Activated T-cell treated with anti-CD3 and anti-CD28 coated beads for 1 hour (primary cell): ENCODE data around the gene F12.

Experiments
- DNase-seq: peaks from one replicate; pipeline ENCODE4 v3.0.0-alpha.2; 2020; ENCODE audit warnings: low read depth

F12 gene

DNA sequence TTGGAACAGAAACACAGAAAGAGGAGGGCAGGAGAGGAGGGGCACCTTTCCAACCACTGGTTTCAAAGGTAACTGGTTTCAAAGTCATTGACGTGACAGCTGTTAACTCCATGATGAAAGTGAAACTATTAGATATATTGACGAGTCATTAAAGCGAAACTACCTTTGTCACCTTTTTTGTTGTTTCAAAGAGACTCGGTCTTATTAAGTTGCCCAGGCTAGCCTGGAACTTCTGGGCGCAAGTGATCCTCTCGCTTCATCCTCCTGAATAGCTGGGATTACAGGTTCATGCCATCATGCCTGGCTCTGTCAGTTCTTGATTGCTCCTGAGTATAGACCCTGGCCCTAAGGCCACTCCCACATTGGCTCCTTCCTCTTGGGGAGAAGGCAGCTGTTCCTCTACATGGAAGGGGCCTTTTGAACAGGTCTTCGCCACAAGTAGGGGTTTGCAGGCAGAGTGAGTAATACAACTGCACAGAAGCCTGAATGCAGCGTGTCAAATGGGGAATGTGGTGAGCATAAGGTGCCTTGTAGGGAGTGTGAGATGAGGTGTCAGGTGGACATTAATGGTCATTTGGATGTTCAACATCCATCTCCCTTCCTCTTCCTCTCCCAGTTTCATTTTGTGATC, 3.4 kb upstream of the F12 start:
- DNase-seq = no peak

DNA sequence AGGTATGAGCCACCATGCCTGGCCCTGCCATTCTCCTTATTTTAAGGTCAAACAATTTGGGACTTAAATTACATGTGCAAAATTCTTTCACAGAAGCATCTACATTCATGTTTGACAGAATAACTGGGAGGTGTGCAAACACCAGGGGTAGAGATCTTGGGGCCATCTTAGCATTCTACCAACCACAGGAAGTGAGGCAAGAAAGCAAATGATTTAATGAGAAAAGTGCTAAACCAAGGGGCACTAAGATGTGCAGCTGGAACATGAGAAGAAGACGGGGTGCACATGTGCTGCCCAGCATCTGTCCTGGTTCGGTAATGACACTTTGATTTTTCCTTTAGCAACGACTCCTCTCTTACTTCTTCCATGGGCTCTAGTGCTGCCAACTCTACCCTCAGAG, 1.2 kb upstream of the F12 start:
- DNase-seq = no peak

DNA sequence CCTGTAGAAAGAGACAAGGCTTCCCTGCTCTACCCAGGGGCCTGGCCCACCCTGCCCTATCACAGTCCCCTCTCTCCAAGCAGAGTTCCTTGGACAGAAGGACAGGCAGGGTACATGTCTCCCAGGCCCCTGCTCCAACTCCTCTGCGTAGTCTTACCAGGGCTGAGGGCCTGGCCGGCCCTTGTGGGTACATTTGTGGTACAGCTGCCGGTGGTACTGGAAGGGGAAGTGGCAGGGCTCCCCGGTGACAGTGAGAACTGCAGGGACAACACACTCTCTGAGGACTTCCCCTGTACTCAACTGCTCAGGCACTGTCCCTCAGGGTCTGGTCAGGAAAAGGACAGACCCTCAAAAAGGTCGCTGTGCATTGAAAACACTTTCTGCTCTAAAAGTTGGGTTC, 3.6 kb downstream of the F12 start:
- DNase-seq = no peak

DNA sequence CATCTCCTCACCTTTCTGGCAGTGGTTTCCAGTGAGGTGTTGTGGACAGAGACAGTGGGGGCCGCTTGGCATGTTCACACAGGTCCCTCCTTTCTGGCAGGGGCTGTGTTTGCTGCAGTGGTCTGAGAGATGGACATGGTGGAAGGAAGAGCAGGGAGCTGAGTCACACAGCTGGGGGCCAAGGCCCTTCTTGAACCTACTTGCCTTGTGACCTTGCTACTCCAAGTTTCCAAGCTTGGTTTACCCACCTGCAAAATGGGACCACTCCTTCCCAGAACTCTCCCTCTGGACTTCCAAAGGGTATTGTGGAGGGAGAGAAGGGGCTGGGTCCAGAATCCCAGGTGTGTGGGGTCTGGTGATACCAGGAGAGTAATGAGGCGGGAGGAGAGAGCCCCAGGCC, 4.1 kb downstream of the F12 start:
- no peak for DNase-seq

DNA sequence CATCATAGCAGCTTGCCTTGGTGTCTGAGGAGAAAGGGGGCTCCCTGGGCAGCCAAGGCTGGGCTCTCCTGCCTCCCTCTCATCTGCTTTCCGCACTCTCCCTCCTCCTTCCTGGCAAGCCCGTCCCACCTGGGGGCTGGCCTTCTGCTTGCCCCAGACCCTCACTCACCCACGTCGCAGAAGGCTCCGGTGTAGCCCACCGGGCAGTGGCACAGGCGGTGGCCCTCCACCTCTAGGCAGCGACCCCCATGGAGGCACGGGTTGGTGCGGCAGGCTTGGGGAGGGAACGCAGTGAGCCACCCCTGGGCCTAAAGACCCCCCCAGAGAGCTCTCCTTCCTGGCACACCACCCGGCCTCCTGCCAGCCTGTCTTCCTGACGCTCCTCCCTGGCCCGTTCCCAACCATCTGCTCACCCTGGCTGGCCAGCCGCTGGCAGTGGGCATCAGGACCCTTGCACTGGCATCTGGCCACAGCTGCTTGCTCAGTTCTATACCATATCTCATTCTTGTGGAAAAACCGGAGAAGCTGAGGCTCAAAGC, 4.7 kb downstream of the F12 start:
- no peak for DNase-seq

DNA sequence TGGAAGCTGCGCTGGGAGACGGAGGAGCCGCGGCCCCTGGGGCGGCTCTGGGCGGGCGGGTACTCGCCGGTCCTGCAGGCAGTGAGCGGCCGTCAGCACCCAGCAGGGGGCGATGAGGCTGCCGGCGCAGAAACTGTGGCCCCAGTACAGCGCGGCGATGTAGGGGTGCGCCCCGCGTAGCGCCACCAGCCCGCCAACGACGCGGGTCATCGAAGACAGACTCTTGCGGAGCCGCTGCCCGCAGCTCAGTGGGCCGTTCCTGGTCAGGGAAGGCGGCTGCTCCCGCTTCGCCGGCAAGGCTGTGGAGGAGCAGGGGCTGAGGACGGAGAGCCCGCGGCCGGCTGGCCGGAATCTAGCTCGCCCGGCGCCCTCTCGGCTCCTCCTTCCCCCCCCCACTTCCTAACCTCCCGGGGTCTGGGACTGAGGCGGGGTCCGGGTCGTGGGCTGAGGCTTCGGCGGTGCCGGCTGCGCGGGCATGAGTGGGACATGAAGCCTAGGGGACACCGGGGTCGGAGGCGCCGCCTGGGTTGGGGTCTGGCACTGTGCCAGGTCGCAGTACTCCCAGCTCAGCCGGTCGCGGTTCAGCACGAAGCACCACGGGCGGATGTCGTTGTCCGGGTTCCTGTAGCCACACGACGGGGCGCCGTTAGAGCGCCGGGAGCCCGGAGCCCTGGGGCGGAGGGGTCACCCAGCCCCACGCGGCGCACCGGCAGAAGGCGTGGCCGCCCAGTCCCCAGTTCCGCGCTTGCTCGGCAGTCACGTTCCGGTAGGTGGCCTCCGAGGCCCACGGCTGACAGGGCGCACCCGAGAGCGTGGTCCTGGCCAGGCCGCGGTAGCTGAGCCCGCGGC, 5.3 kb downstream of the F12 start:
- DNase-seq = peak; percentile 74

DNA sequence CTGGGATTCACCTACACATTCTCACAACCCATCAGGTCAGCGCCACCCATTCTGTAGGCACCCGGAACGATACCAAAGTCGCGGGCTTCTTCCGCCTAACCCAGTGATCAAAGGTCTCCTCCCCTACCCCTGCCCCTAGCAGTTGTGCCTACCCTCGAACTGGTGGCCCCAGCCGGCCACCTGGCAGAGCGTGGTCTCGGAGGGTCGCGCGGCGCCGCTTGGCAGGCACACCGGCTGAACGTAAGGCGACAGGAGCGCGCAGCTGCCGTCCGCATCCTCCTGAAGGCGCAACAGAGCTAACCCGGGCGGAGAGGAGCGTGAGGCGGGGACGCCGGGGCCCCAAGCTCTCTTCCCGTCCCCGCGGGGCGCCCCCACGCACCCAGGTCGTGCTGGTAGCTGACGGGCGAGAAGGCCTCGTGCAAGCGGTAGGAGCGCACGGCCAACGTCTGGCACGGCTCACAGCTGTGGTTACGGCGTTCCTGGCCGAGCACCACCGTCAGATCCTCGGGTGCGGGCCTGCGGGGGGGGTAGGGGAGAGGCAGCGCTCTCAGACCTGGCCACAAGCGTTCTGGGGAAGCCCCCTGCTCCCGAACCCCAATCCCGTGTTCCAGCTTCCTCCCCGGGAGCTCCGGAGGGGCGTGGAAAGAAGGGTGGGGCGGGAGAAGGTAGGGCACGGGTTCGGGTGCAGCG, 6.1 kb downstream of the F12 start:
- DNase-seq = peak; percentile 27

DNA sequence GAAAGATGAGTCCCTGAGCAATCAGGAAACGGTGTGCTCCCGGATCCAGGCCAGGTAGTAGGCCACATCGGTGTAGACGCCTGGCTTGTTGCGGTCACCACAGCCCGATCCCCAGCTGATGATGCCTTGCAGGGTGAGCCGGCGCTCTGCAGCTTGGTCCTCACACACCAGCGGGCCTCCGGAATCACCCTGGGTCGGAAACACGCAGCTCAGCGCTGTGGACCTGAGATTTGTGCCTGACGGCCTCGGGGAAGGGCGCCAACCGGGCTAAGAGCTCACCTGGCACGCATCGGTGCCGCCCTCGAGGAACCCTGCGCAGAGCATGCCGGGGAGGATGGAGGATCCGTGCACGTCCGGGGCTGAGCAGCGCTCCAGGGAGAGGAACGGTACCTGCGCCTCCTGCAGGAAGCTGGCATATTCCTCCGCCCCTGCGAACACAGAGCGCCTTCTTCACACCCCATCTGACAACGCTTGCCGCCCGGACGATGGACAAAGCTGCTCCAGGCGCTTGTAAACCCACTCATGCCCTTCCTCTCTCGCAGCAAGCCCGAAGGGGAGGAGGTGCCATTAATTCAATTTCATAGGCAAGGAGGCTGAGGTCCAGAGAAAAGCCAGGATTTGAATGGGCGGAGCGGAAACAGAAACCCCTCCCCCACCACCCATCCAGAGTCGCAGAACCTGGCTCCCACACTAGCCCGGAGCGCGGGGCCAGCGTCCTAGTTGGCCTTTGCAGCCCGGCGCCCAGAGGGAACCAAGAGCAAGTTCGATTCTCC, 6.9 kb downstream of the F12 start:
- peak; percentile 55 for DNase-seq

DNA sequence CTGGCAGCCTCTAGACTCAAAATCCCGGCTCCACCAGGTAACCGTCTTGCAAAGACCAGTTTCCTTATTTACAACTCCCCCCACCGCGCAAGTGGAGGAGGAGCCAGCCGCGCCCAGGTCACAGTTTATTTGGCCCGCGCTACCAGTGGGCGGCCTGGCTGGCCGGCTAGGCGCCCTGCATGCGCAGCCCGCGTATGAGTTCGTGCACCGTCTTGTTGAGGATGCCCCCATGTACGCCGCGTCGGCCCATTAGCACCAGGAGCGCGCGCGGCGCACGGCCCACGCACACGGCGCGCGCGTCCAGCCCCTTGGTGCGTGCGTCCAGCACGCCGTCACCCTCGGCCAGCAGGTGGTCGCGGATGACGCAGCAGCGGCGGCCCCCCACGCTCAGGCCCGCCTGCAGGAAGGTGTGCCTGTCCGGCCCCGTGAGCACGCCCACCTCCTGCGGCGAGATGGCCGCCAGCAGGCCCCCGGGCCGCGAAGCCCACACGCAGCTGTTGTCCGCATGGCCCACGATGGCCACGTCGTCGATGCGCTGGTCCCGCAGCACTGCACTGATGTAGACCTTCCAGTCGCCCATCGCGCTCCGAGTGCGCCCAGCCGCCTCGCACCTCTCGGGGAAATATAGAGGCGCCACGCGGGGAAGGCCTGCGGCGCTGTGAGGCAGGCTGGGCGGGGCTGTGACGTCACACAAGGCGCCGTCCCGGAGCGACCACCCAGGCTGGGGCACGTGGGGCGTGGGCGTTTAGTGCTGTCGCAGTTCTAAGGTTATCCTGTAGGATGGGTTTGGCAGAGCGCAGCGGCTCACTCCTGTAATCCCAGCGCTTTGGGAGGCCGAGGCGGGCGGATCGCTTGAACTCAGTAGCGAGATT, 9.1 kb downstream of the F12 start, which contains the start of gene PFN3:
PFN3 (minus strand) TSS at position 665 of the 872 bp plus-strand sequence; CDS start at position 580, 85 bp downstream.
- DNase-seq = no peak

DNA sequence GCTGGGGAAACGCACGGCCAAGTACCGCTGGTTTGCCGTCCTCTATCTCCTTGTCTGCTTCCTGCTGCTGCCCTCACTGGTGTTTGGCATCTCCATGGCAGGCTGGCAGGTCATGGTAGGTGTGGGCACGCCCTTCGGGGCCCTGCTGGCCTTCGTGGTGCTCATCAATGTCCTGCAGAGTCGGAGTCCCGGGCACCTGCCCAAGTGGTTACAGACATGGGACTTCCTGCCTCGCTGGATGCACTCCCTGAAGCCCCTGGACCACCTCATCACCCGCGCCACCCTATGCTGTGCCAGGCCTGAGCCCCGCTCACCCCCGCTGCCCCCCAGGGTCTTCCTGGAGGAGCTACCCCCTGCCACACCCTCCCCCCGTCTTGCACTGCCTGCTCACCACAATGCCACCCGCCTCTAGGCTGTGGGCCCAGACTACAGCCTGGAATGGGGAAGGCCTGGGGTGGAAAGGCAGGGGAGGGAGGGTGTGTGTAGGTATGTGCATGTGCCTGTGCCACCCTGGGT, 11.4 kb downstream of the F12 start:
- DNase-seq = no peak

DNA sequence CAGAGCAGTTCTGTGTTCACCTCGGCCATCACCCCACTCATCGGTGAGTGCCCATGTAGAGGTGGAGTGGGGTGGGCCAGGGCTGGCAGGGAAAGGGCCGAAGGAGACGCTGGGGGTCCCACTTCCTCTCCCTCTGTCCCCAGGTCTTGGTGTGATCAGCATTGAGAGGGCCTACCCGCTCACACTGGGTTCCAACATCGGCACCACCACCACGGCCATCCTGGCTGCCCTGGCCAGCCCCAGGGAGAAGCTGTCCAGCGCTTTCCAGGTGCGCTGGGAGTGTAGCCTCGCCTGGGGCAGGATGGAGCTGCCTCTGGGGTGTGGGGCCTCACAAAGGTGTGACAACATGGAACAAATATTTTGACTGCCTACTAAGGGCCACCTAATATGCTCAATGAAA, 12.6 kb downstream of the F12 start:
- DNase-seq = no peak

DNA sequence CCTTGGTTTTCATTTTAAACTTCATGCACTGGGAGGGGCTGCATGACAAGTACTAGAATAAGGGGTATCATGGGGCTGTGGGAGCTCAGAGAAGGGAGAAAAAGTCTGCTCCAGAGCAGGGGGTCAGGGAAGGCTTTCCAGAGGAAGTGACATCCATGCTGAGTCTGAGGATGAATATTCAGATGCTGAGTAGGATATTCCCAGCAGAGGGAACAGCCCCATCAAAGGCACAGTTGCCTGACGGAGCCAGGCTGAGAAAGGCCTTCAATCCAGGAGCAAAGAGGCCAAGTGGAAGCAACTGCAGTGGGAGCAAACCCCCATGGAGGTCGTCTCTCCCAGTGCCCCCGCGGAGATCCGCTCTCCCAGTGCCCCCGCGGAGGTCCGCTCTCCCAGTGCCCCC, 13.3 kb downstream of the F12 start:
- DNase-seq = no peak

DNA sequence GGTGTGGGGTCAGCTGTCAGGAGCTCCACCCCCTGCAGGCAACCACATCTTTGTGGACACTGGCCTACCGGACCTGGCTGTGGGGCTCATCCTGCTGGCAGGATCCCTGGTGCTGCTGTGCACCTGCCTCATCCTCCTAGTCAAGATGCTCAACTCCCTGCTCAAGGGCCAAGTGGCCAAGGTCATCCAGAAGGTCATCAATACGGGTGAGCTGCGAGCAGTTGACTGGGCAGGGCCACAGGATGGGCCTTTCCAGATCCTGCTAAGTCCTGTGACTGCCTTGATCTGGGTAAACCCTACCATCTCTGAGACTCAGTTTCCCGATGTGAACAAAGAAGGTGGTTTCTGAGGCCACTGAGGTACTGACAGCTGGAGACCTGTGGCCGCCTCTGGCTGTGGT, 15.4 kb downstream of the F12 start:
- DNase-seq = no peak

DNA sequence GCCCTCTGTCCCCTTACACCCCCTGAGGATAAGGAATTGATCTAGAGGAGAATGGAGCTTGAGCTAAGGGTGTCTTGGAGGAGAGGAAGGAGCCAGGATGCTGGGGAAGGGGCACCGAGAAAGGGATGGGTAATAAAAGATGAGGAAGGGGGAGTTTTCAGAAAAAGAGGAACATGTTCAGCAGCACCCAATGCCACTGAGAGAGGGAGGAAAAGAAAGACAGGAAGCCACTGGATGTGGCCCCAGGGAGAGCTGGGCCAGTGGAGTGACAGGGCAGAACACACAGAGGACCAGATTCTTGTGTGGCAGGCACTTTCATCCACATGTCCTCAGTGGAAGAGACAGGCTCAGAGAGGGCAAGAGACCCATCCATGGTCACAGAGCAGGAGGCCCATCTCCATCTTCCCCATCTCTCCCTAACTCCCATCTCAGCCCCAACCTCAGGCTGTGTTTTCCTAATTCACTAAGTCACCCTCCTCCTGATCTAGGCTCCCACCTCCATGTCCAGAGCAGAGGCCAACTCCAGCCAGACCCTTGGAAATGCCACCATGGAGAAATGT, 16.1 kb downstream of the F12 start:
- no peak for DNase-seq

DNA sequence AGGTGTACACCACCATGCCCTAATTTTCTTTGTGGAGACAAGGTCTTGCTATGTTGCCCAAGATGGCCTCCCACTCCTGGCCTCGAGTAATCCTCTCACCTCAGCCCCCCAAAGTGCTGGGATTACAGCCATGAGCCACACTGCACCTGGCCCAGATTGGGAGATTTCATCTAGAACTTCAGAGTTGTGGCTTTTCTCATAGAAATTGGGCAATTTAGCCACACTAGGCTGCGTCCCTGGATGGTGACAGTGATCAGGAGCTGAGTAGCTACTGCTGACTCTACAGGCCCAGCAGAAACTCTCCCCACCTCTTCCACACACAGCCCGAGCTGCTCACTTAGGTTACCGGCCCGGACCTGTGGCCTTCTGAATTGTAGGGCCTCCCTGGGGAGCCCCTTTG, 16.6 kb downstream of the F12 start:
- no peak for DNase-seq

DNA sequence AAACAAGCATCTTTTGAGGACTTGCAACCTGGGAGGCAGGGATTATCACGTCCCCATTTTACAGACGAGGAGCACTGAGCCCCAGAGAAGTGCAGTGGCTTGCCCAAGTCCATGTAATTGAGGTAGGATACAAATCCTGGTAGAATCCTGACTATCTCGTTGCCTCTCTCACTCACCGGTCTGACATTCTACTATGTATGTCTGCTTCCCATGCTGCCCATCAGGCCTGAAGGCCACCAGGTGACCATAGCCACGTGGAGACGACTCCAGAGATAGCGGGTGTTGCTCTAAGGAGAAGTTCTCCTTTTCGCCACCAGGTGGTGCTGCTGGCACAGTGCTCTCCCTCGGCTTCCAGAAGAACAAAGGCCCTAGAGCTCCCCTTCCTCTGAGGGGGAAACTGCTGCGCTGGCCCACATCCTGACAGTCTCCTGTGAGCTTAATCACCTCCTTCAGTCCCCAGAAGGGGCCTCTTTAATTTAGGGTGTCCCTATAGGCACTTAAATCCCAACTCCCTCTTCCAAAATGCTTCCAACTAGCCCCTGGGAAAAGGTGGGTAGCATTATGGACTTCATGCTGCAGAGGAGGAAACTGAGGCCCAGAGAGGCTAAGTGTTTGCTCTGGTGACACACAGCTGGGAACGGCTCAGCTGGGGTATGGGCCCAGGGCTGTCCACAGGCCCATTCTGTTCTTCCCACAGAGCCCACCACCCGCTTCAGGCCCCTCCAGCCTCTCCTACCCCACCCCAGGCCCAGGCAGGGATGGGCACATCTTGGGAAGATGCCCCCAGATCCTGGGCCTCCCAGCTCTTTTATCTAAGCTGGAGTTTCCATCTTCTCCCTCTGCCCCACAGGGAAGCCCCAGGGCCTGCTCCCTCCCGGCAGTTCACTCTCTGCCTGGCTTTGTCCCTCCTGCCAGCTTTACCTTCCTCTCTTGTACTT, 18.7 kb downstream of the F12 start:
- peak; percentile 80 for DNase-seq

DNA sequence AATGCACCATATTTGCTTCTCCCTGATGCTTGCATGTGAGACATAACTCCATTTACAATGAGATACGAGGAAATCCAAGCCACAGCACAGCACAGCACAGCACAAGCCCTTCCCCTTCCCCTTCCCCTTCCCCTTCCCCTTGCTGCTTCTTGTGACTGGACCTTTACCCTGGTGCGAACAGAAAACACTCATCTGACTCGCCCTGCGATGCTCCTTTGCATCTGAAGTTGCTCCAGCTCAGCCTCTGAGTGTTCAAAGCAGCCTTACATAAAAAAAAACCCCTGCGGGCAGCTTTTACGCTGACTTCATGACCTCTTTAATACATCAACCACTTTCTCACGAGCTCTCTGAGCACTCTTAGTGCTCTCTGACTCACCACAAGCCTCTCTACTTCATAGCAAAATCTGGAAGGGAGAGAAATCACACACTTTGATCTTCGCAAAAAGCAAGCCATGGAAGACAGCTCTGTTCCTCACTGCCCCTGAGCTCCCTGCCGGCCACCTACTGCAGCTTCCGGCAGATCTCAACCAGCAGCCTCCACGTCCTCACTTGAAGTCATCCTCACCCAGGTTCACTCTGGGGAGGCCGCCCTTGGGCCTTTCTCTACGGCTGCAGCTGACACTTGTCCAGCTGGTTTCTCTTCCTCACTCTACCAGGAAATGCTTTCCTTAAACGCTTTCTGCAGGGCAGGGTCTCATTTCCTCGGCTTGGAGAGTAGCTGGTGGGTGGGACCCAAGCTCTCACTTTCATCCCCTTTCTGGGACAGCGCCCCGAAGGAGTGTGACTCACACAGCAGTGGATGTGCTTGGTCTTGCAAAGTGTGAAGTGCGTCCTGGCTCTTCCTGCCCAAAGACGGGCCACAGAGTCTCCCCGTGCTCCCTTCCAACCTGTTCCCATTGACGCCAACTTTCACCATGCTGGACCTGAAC, 19.9 kb downstream of the F12 start:
- DNase-seq = no peak

DNA sequence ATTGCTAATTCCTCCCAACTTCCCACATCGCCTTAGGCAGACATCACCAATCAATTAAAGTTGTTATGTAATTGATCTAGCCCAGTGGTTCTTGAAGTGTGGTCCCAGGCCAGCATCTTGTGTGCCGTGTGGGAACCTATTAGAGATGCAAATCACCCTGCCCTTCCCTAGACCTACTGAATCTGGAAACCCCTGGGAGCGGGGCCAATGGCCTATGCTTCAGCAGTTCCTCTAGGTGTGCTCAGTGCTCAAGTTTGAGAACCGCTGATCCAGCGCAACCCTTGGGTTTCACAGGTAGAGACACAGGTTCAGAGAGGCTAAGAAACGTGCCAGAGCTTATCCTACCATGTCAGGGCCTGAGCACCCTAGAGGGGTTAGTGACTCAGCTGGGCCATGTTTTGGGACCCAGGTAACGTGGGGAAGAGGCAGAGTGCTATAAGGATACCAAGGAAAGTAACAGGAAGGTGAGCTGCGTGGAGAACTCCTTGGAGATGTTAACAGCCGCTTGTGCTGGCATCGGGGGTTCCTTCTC, 20.8 kb downstream of the F12 start:
- no peak for DNase-seq
